BJ (cell line): Measurements from ENCODE around the gene CCDC182. TPM values are rescaled to one million over a fixed set of nuclear protein-coding genes. Genes with fewer than 3 reads are reported as not detected.

ENCODE experiments used
- CTCF ChIA-PET: fragments of 350-600 bp; formaldehyde crosslinking; extraction: SDS; loops from one replicate; lab custom pipeline; 2021; ENCODE audit warnings: antibody characterized with exemption, inconsistent platforms; lab: Yijun Ruan, JAX
- POLR2A ChIA-PET: fragments of 300-600 bp; sonication (Branson Sonifier 250); formaldehyde crosslinking; extraction: SDS; loops from one replicate; lab custom pipeline; 2021; ENCODE audit warnings: antibody characterized with exemption; lab: Charles Lee
- DNase-seq: peaks from one replicate; pipeline ENCODE4 v3.0.0-alpha.2; 2011; ENCODE audit warnings: low read depth
- H3K27me3 ChIP-seq: 2 replicates; pipeline ENCODE4 v1.6.0; 2011; ENCODE audit warnings: low read length; ENCODE audit not compliant: control insufficient read depth, insufficient read depth
- H3K36me3 ChIP-seq: 2 replicates; pipeline ENCODE4 v1.5.1; 2011; ENCODE audit warnings: low read length; ENCODE audit not compliant: control insufficient read depth, insufficient read depth
- H3K4me3 ChIP-seq: 2 replicates; pipeline ENCODE4 v1.5.1; 2011; ENCODE audit warnings: low read depth, mild to moderate bottlenecking, control low read depth, low read length
- polyA plus RNA-seq: library from polyadenylated mRNA; depleted of rRNA; stranded (reverse); fragments of >200 nt; gene quantifications from 2 replicates; pipeline ENCODE4 v1.2.3, GENCODE V29; 2011; rRNA removed
- small RNA-seq: library from RNA; depleted of rRNA; stranded (forward); fragments of <200 nt; gene quantifications from one replicate; pipeline ENCODE3, GENCODE V24; 2012; ENCODE audit warnings: low replicate concordance, low read depth; ENCODE audit not compliant: insufficient read length
- TF ChIP-seq, protein P1 (sequence below): IDR thresholded peaks from 2 replicates; pipeline ENCODE4 v1.5.1; 2011; ENCODE audit warnings: low read depth, mild to moderate bottlenecking, control low read depth, inconsistent platforms, low read length, moderate library complexity; ENCODE audit not compliant: insufficient read depth

The CCDC182 gene
- polyA plus RNA-seq, 1 experiment: not detected

- no peak for DNase-seq
- no peaks in the 10 kb centered on the region for H3K36me3 ChIP-seq
- ChIA-PET POLR2A (no interaction called here), CTCF (interaction anchor here (1.0 to 2.7 kb wide), 3 partner anchors 25 to 454 kb away, joined by 3 to 7 read pairs (median 5); no protein-coding TSS in a partner anchor)
- H3K4me3 ChIP-seq: no peak overlapping the region
- TF ChIP-seq, protein P1, sequence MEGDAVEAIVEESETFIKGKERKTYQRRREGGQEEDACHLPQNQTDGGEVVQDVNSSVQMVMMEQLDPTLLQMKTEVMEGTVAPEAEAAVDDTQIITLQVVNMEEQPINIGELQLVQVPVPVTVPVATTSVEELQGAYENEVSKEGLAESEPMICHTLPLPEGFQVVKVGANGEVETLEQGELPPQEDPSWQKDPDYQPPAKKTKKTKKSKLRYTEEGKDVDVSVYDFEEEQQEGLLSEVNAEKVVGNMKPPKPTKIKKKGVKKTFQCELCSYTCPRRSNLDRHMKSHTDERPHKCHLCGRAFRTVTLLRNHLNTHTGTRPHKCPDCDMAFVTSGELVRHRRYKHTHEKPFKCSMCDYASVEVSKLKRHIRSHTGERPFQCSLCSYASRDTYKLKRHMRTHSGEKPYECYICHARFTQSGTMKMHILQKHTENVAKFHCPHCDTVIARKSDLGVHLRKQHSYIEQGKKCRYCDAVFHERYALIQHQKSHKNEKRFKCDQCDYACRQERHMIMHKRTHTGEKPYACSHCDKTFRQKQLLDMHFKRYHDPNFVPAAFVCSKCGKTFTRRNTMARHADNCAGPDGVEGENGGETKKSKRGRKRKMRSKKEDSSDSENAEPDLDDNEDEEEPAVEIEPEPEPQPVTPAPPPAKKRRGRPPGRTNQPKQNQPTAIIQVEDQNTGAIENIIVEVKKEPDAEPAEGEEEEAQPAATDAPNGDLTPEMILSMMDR: no peak
- H3K27me3 ChIP-seq: peaks cover 13% of the 10 kb centered on the region
These were observed 47.9 kb downstream of the CCDC182 start for GRCh38 chr17:57697197-57697596.

GRCh38 chr17:57696050-57696449, 49.0 kb downstream of the CCDC182 start:
- TF ChIP-seq, protein P1: no peak
- POLR2A ChIA-PET: no interaction called here
- CTCF ChIA-PET: interaction anchor here (1.7 to 2.7 kb wide), 2 partner anchors 24 to 453 kb away, joined by 5 to 7 read pairs; no protein-coding TSS in a partner anchor
- DNase-seq: no peak
- Histone ChIP-seq H3K4me3 (no peak overlapping the region), H3K27me3 (peaks cover 11% of the 10 kb centered on the region), H3K36me3 (no peaks in the 10 kb centered on the region)

Small RNAs within 50 kb of the gene (small RNA-seq; reads per million reads assigned to genes)
- not detected for gene RN7SKP94

Other genes with a start within 250 kb of the CCDC182 start
- 33.7 and 34.1 TPM in 2 replicates for gene MRPS23, start 104.7 kb upstream of the CCDC182 start, polyA plus RNA-seq
- gene CUEDC1, start 210.1 kb upstream of the CCDC182 start, polyA plus RNA-seq: 27.3 and 48.5 TPM in 2 replicates
- 27.3 and 30.2 TPM in 2 replicates for gene VEZF1, start 243.0 kb upstream of the CCDC182 start, polyA plus RNA-seq